OCI-LY1 (cell line): ENCODE measurements around the gene NEGR1.

Experiments
- H2AFZ ChIP-seq: fragments of 200-600 bp; sonication (generic), shearing (Covaris generic); 2 replicates; pipeline ENCODE4 v1.6.0; 2014; ENCODE audit warnings: antibody characterized with exemption, mild to moderate bottlenecking, low read length
- H3F3A ChIP-seq: fragments of 200-600 bp; sonication (generic), shearing (Covaris generic); 2 replicates; pipeline ENCODE4 v1.6.0; 2014; ENCODE audit warnings: mild to moderate bottlenecking, antibody characterized with exemption, low read length, moderate library complexity; ENCODE audit not compliant: insufficient read depth
- H3K27ac ChIP-seq: fragments of 200-600 bp; sonication (generic); 2 replicates; pipeline ENCODE4 v1.5.1; 2014; ENCODE audit warnings: low read length, mixed run types, mild to moderate bottlenecking, low read depth; ENCODE audit not compliant: poor library complexity, severe bottlenecking
- H3K27me3 ChIP-seq: fragments of 200-600 bp; sonication (generic); 2 replicates; pipeline ENCODE4 v1.6.0; 2014; ENCODE audit warnings: antibody characterized with exemption, mild to moderate bottlenecking, low read length, moderate library complexity; ENCODE audit not compliant: insufficient read depth
- H3K36me3 ChIP-seq: fragments of 200-600 bp; sonication (generic); 2 replicates; pipeline ENCODE4 v1.6.1; 2014; ENCODE audit warnings: mild to moderate bottlenecking, antibody characterized with exemption, low read length, moderate library complexity, mixed read lengths; ENCODE audit not compliant: insufficient read depth
- H3K4me1 ChIP-seq: fragments of 200-600 bp; sonication (generic); 2 replicates; pipeline ENCODE4 v1.5.1; 2014; ENCODE audit warnings: mild to moderate bottlenecking, low read length, moderate library complexity; ENCODE audit not compliant: insufficient read depth, severe bottlenecking
- H3K4me2 ChIP-seq: fragments of 200-600 bp; sonication (generic), shearing (Covaris generic); 2 replicates; pipeline ENCODE4 v1.6.1; 2014; ENCODE audit warnings: low read length
- H3K4me3 ChIP-seq: fragments of 200-600 bp; sonication (generic); 2 replicates; pipeline ENCODE4 v1.5.1; 2014; ENCODE audit warnings: low read length, low read depth, mild to moderate bottlenecking, mixed read lengths; ENCODE audit not compliant: poor library complexity, severe bottlenecking
- H3K79me2 ChIP-seq: fragments of 200-600 bp; shearing (Covaris generic); 2 replicates; pipeline ENCODE4 v1.6.1; 2016; ENCODE audit warnings: mixed run types, low read length, mixed read lengths; ENCODE audit not compliant: insufficient read depth
- H3K9ac ChIP-seq: fragments of 200-600 bp; sonication (generic), shearing (Covaris generic); 2 replicates; pipeline ENCODE4 v1.6.1; 2014; ENCODE audit warnings: mild to moderate bottlenecking, low read length, mixed read lengths
- H3K9me2 ChIP-seq: fragments of 200-600 bp; sonication (generic), shearing (Covaris generic); 2 replicates; pipeline ENCODE4 v1.6.1; 2014; ENCODE audit warnings: low read depth, mild to moderate bottlenecking, low read length, mixed read lengths
- H3K9me3 ChIP-seq: fragments of 200-600 bp; shearing (Covaris generic); 2 replicates; pipeline ENCODE4 v1.6.1; 2014; ENCODE audit warnings: low read length, mixed read lengths
- H4K20me1 ChIP-seq: fragments of 200-600 bp; sonication (generic), shearing (Covaris generic); 2 replicates; pipeline ENCODE4 v1.6.0; 2016; ENCODE audit warnings: mild to moderate bottlenecking, low read length; ENCODE audit not compliant: insufficient read depth
- EZH2 ChIP-seq: fragments of 200-600 bp; sonication (generic), shearing (Covaris generic); IDR thresholded peaks from 2 replicates; pipeline ENCODE4 v1.8.0; 2017; ENCODE audit warnings: borderline replicate concordance, mixed run types, mild to moderate bottlenecking, antibody characterized with exemption, low read length, moderate library complexity, mixed read lengths
- TF ChIP-seq, protein P1 (sequence below): fragments of 200-600 bp; sonication (generic), shearing (Covaris generic); IDR thresholded peaks from 2 replicates; pipeline ENCODE4 v1.5.1; 2017; ENCODE audit warnings: mild to moderate bottlenecking, antibody characterized with exemption, low read length, moderate library complexity, mixed read lengths

NEGR1 gene

DNA sequence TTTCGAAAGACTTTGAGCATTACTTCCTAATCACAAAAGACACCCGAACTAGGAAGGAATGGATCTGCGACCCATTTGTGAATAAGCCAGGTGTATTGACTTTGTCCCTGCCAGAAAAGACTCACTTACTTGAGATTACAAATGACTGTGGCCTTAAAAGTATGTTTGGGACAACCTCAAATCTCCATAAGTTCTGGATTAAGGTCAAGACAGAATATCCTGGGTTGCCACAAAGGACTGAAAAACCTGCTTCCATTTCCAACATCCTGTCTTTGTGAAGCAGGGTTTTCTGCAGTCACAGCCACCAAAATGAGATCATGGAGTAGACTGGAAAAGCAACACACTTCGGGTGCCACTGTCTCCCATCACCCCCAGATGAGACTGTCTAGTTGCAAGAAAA lies 664.1 kb downstream of the NEGR1 start:
- H3F3A ChIP-seq, result no peaks in the 10 kb centered on the region
- no peak overlapping the region for H3K4me3 ChIP-seq
- TF ChIP-seq, protein P1, sequence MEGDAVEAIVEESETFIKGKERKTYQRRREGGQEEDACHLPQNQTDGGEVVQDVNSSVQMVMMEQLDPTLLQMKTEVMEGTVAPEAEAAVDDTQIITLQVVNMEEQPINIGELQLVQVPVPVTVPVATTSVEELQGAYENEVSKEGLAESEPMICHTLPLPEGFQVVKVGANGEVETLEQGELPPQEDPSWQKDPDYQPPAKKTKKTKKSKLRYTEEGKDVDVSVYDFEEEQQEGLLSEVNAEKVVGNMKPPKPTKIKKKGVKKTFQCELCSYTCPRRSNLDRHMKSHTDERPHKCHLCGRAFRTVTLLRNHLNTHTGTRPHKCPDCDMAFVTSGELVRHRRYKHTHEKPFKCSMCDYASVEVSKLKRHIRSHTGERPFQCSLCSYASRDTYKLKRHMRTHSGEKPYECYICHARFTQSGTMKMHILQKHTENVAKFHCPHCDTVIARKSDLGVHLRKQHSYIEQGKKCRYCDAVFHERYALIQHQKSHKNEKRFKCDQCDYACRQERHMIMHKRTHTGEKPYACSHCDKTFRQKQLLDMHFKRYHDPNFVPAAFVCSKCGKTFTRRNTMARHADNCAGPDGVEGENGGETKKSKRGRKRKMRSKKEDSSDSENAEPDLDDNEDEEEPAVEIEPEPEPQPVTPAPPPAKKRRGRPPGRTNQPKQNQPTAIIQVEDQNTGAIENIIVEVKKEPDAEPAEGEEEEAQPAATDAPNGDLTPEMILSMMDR, result no peak
- no peak for TF ChIP-seq EZH2
- no peak overlapping the region for H3K4me2 ChIP-seq
- no peak overlapping the region for H3K27ac ChIP-seq
- no peaks in the 10 kb centered on the region for H3K27me3 ChIP-seq
- no peaks in the 10 kb centered on the region for H3K79me2 ChIP-seq
- H4K20me1 ChIP-seq, result no peaks in the 10 kb centered on the region
- H3K9me2 ChIP-seq, result no peaks in the 10 kb centered on the region
- no peaks in the 10 kb centered on the region for H3K4me1 ChIP-seq
- no peak overlapping the region for H3K9ac ChIP-seq
- no peak overlapping the region for H2AFZ ChIP-seq
- H3K36me3 ChIP-seq, result no peaks in the 10 kb centered on the region
- no peaks in the 10 kb centered on the region for H3K9me3 ChIP-seq

GRCh38 chr1:71610476-71610875 lies 671.9 kb downstream of the NEGR1 start:
- H3K9ac ChIP-seq, result no peak overlapping the region
- TF ChIP-seq, protein P1, result no peak
- TF ChIP-seq EZH2, result no peak
- no peaks in the 10 kb centered on the region for H3K9me3 ChIP-seq
- H4K20me1 ChIP-seq, result no peaks in the 10 kb centered on the region
- H3K4me3 ChIP-seq, result no peak overlapping the region
- H3K27me3 ChIP-seq, result no peaks in the 10 kb centered on the region
- no peak overlapping the region for H3K27ac ChIP-seq
- H3K36me3 ChIP-seq, result no peaks in the 10 kb centered on the region
- H3F3A ChIP-seq, result no peaks in the 10 kb centered on the region
- H3K79me2 ChIP-seq, result no peaks in the 10 kb centered on the region
- H2AFZ ChIP-seq, result no peak overlapping the region
- no peaks in the 10 kb centered on the region for H3K9me2 ChIP-seq
- H3K4me1 ChIP-seq, result no peaks in the 10 kb centered on the region
- no peak overlapping the region for H3K4me2 ChIP-seq

- Histone ChIP-seq H3K27me3 (no peaks in the 10 kb centered on the region), H3K27ac (no peak overlapping the region), H3K79me2 (no peaks in the 10 kb centered on the region), H2AFZ (no peak overlapping the region), H3K9me3 (no peaks in the 10 kb centered on the region), H3K4me1 (no peaks in the 10 kb centered on the region), H3K9ac (no peak overlapping the region), H3K9me2 (no peaks in the 10 kb centered on the region), H4K20me1 (no peaks in the 10 kb centered on the region), H3K36me3 (no peaks in the 10 kb centered on the region), H3F3A (no peaks in the 10 kb centered on the region), H3K4me3 (no peak overlapping the region), H3K4me2 (no peak overlapping the region)
- no peak for TF ChIP-seq EZH2
- TF ChIP-seq, protein P1, result no peak
Observed at GRCh38 chr1:71603044-71603776, 679.1 kb downstream of the NEGR1 start.
